ENCODE results near the gene RASSF4. TPM values are rescaled to one million over a fixed set of nuclear protein-coding genes. Genes with fewer than 3 reads are reported as not detected.

Gene RASSF4
- total RNA-seq, 1 experiment from 2014 or later, result 11.5 TPM

DNA sequence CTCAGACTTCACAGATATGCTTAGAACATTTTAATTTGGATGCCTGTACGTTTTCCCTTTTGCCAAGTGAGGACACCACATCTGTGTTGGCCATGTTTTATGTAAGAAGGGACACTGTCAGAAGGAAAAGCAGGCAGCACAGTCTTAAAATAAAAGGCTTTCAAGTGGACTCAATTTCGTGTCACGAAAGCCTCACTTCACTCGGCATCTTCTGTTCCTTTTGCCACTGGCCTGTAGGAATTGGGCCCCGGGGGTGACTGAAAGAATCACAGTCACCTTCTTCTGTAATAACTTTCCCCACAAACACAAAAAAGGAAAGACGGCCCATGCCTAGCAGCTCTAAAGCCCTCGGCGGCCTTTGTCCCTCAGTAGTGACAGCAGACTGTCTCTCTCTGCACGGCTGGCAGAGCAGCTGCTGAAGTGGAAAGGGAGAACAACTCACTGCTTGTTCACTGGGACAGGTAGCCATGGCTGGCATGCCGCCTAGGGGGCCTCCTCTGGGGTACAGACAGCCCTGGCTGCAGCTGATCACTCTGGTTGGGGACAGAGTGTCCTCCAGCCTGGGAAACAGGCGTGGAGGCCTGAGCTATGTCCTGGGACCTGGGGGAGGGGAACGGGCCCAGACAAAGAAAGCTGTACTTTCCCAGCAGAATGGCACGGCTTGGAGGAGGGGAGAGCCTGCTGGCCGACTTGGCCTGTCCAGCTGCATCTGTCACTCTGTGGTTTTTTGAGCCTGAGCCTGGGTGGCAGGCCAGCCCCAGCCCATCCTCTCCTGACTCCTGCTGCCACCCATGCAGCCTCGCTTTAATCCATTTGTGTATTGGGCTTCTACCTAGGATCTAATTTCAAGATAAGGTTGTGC lies 4.4 kb downstream of the RASSF4 start:
- H3K4me2 ChIP-seq (ENCODE audit: insufficient read depth, insufficient read length, low read length), result no peak overlapping the region
- H3K9me3 ChIP-seq (ENCODE audit: control insufficient read depth, low read depth, low read length), result no peaks in the 10 kb centered on the region
- no peaks in the 10 kb centered on the region for H3K27me3 ChIP-seq (ENCODE audit: insufficient read depth, low read length)
- H2BK5ac ChIP-seq (ENCODE audit: insufficient read length, low read length), result no peak overlapping the region
- no peaks in the 10 kb centered on the region for H3K79me2 ChIP-seq (ENCODE audit: insufficient read depth, low read length)
- H3K14ac ChIP-seq (ENCODE audit: insufficient read depth, low read length), result no peak overlapping the region
- no peak overlapping the region for H4K5ac ChIP-seq (ENCODE audit: insufficient read length, low read depth, low read length)
- H3K18ac ChIP-seq (ENCODE audit: insufficient read length, low read depth, low read length), result no peak overlapping the region
- WGBS (ENCODE audit: extremely low coverage, insufficient read length, low lambda C conversion rate), result no CpG with 5 or more reads among the region's 15 CpGs
- no peak overlapping the region for H2BK12ac ChIP-seq (ENCODE audit: insufficient read length, low read depth, low read length)
- no peak overlapping the region for H4K91ac ChIP-seq (ENCODE audit: insufficient read length, low read depth, low read length)
- no peak overlapping the region for H2BK120ac ChIP-seq (ENCODE audit: low read depth, low read length, poor library complexity, severe bottlenecking)
- peaks cover 25% of the 10 kb centered on the region for H3K4me1 ChIP-seq (ENCODE audit: insufficient read depth, low read length)
- DNase-seq, result peak; percentile 48
- Mint-ChIP-seq H3K27ac (peak overlapping the region; percentile 16 to 77 (median 57); a peak in 5 of 7 replicates), H3K4me3 (peak overlapping the region in 1 of 2 experiments; percentile 14; a peak in 1 of 5 replicates), H3K27me3 (ENCODE audit: low read depth) (peaks cover 13% of the 10 kb centered on the region), H3K9me3 (no peaks in the 10 kb centered on the region; a peak in 1 of 5 replicates), H3K36me3 (ENCODE audit: insufficient read depth in 1 of 3, low read depth in 3 of 3) (peaks cover 0 to 4% (median 2%) of the 10 kb centered on the region in 3 experiments; a peak in 2 of 7 replicates), H3K4me1 (peaks cover 71 to 72% of the 10 kb centered on the region in 2 experiments)
- H3K27ac ChIP-seq (ENCODE audit: insufficient read length, low read depth, low read length), result no peak overlapping the region
- H3K9ac ChIP-seq (ENCODE audit: extremely low read depth, insufficient read length, low read length), result no peak overlapping the region
- no peaks in the 10 kb centered on the region for H3K79me1 ChIP-seq (ENCODE audit: insufficient read depth, low read depth, low read length, poor library complexity, severe bottlenecking)
- H3K23ac ChIP-seq (ENCODE audit: insufficient read length, low read depth, low read length), result no peak overlapping the region
- no peak overlapping the region for H2BK20ac ChIP-seq (ENCODE audit: low read depth, low read length, poor library complexity, severe bottlenecking)
- no peak overlapping the region for H2AFZ ChIP-seq (ENCODE audit: low read length)
- TF ChIP-seq CTCF (conservative IDR thresholded peaks at IDR 0.05), result no peak
- no peak overlapping the region for H2AK5ac ChIP-seq (ENCODE audit: insufficient read length, low read length)
- no peak overlapping the region for H2BK15ac ChIP-seq (ENCODE audit: low read depth, low read length)
- H3K4ac ChIP-seq (ENCODE audit: low read depth, low read length), result no peak overlapping the region
- no peak overlapping the region for H3K56ac ChIP-seq (ENCODE audit: insufficient read length, low read depth, low read length)
- peaks cover 5% of the 10 kb centered on the region for H3K23me2 ChIP-seq (ENCODE audit: insufficient read length, low read depth, low read length, poor library complexity, severe bottlenecking)
- H3T11ph ChIP-seq (ENCODE audit: low read length), result no peak overlapping the region
- H4K8ac ChIP-seq (replicated peaks; ENCODE audit: insufficient read length, low read depth, low read length), result no peak overlapping the region
- no peaks in the 10 kb centered on the region for H4K20me1 ChIP-seq (ENCODE audit: control insufficient read depth, insufficient read depth, insufficient read length)
